ENCODE results near the gene SHKBP1.

Gene SHKBP1

DNA sequence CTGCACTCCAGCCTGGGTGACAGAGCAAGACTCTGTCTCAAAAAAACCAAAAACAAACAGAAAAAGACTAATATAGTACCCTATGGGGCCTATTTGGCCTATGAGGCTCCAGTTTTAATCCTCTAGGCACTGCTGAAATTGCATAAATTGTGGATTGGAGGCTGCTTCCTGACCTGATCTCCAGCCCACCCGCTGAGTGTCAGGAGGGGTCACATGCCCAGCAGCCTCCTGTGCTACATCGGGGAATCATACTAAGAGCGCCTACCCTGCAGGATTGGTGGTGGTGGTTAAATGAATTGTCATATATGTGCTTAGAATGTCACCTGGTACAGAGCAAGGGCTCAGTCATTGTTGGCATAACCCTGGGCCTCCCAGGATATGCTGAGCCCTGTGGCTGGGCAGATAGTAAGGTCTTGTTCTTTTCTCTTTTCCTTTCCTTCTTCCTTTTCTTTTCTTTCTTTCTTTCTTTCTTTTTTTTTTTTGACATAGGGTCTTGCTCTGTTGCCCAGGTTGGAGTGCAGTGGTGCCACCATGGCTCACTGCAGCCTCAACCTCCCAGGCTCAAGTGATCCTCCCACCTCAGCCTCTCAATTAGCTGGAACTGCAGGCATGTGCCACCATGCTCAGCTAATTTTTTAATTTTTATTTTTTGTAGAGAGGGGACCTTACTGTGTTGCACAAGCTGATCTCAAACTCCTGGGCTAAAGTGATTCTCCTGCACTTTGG, 55.8 kb downstream of the SHKBP1 start (continued):
- TF ChIP-seq, protein P1, sequence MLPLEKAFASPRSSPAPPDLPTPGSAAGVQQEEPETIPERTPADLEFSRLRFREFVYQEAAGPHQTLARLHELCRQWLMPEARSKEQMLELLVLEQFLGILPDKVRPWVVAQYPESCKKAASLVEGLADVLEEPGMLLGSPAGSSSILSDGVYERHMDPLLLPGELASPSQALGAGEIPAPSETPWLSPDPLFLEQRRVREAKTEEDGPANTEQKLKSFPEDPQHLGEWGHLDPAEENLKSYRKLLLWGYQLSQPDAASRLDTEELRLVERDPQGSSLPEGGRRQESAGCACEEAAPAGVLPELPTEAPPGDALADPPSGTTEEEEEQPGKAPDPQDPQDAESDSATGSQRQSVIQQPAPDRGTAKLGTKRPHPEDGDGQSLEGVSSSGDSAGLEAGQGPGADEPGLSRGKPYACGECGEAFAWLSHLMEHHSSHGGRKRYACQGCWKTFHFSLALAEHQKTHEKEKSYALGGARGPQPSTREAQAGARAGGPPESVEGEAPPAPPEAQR (tag by site-specific recombination; IDR thresholded peaks at IDR 0.05): no peak
- TF ChIP-seq ZNF548 (tag by site-specific recombination; IDR thresholded peaks at IDR 0.05): no peak
- peak; percentile 47 for TF ChIP-seq ZNF366 (tag by site-specific recombination; conservative IDR thresholded peaks at IDR 0.05)

DNA sequence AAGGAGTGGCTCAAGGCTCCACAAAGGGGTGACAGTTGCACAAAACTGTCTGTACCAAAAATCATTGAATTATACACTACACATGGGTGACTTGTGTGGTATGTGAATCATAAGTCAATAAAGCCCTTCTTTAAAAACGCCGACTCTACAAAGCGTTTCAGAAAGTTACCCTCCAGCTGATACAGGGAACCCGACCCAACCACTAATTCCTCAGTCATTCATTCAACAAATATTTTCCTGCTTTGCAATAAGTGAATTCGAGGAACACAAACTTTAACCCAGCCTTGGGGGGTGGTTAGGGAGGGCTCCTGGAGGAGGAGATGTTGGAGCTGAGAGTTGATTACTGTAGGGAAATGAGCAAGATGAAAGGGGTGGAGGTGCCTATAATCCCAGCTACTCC, 56.5 kb downstream of the SHKBP1 start:
- H3K4me1 ChIP-seq (ENCODE audit: control insufficient read depth, insufficient read depth, low read length): no peaks in the 10 kb centered on the region
- no peaks in the 10 kb centered on the region; the same call in none of the 2 replicates for H3K9me3 ChIP-seq (ENCODE audit: control insufficient read depth, insufficient read depth, low read depth, low read length)
- H3K27ac ChIP-seq (ENCODE audit: extremely low read depth, low read depth, low read length): no peak overlapping the region
- CTCF ChIA-PET: interaction anchor here (0.6 to 11.7 kb wide), 24 partner anchors 11 to 672 kb away, joined by 3 to 470 read pairs (median 22); partner anchors contain the start of genes BLVRB, LTBP4 and RAB4B
- H3K36me3 ChIP-seq (ENCODE audit: control insufficient read depth in 2 of 2, insufficient read depth in 1 of 2, low read length in 2 of 2): no peaks in the 10 kb centered on the region; a peak in 1 of 3 replicates
- no peak overlapping the region for H3K4me3 ChIP-seq (ENCODE audit: low read depth, low read length)
- peak; percentile 10; the same call in 1 of the 2 replicates for TF ChIP-seq GLIS1 (tag by site-specific recombination; IDR thresholded peaks at IDR 0.05)
- TF ChIP-seq ZNF830 (tag by site-specific recombination; IDR thresholded peaks at IDR 0.05; ENCODE audit: low read depth): no peak
- TF ChIP-seq, protein P2, sequence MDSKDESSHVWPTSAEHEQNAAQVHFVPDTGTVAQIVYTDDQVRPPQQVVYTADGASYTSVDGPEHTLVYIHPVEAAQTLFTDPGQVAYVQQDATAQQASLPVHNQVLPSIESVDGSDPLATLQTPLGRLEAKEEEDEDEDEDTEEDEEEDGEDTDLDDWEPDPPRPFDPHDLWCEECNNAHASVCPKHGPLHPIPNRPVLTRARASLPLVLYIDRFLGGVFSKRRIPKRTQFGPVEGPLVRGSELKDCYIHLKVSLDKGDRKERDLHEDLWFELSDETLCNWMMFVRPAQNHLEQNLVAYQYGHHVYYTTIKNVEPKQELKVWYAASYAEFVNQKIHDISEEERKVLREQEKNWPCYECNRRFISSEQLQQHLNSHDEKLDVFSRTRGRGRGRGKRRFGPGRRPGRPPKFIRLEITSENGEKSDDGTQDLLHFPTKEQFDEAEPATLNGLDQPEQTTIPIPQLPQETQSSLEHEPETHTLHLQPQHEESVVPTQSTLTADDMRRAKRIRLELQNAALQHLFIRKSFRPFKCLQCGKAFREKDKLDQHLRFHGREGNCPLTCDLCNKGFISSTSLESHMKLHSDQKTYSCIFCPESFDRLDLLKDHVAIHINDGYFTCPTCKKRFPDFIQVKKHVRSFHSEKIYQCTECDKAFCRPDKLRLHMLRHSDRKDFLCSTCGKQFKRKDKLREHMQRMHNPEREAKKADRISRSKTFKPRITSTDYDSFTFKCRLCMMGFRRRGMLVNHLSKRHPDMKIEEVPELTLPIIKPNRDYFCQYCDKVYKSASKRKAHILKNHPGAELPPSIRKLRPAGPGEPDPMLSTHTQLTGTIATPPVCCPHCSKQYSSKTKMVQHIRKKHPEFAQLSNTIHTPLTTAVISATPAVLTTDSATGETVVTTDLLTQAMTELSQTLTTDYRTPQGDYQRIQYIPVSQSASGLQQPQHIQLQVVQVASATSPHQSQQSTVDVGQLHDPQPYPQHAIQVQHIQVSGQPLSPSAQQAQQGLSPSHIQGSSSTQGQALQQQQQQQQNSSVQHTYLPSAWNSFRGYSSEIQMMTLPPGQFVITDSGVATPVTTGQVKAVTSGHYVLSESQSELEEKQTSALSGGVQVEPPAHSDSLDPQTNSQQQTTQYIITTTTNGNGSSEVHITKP (tag by site-specific recombination; IDR thresholded peaks at IDR 0.05): 0 out of 2 replicates have a peak, but pooled peaks have one; percentile 8
- POLR2A ChIA-PET: interaction anchor here (2.7 kb wide), 1 partner anchor 30 kb away, joined by 15 read pairs; no protein-coding TSS in a partner anchor

DNA sequence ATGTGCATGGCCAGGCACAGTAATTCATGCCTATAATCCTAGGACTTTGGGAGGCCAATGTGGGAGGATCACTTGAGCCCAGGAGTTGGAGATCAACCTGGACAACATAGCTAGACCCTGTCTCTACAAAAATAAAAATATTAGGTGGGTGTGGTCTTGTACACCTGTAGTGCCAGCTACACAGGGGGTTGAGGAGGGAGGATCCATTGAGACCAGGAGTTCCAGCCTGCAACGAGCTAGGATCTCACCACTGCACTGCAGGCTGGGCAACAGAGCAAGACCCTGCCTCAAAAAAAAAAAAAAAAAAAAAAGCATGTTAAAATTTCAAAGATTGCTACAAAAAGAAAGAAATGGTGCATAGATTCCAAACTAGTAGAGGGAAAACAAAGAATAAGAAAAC, 61.7 kb downstream of the SHKBP1 start:
- POLR2A ChIA-PET: interaction anchor here (0.7 to 1.8 kb wide), 5 partner anchors 14 to 298 kb away, joined by 3 to 6 read pairs (median 5); no protein-coding TSS in a partner anchor

DNA sequence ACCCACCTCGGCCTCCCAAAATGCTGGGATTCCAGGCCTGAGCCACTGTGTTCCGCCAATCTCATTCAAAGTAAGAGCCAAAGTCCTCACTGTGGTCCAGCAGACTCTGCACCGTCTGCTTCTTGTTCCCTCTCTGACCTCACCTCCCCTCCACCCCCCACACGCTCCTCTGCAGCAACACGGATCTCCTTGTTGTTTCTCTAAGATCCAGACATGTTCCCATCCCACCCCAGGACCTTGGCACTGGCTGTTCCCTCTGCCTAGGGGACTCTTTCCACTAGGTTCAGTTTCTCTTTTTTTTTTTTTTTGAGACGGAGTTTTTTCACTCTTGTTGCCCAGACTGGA, 62.9 kb downstream of the SHKBP1 start:
- POLR2A ChIA-PET: interaction anchor here (1.8 kb wide), 1 partner anchor 35 kb away, joined by 5 read pairs; no protein-coding TSS in a partner anchor
- peak overlapping the region; percentile 37; the same call in 1 of the 2 replicates for H3K27ac ChIP-seq (ENCODE audit: extremely low read depth, low read depth, low read length)
- H3K9me3 ChIP-seq (ENCODE audit: control insufficient read depth, insufficient read depth, low read depth, low read length): peaks cover 4% of the 10 kb centered on the region
- H3K4me3 ChIP-seq (ENCODE audit: low read depth, low read length): no peak overlapping the region
- H3K4me1 ChIP-seq (ENCODE audit: control insufficient read depth, insufficient read depth, low read length): peaks cover 4% of the 10 kb centered on the region
- H3K36me3 ChIP-seq (ENCODE audit: control insufficient read depth in 2 of 2, insufficient read depth in 1 of 2, low read length in 2 of 2): no peaks in the 10 kb centered on the region; a peak in 1 of 3 replicates
- CTCF ChIA-PET: interaction anchor here (0.7 to 11.7 kb wide), 4 partner anchors 38 to 705 kb away, joined by 3 to 470 read pairs (median 4); partner anchors contain the start of gene LTBP4
- TF ChIP-seq ZNF623 (tag by site-specific recombination; IDR thresholded peaks at IDR 0.05) (peak; percentile 96), ZNF266 (tag by site-specific recombination; IDR thresholded peaks at IDR 0.05; ENCODE audit: low read depth) (0 out of 2 replicates have a peak, but pooled peaks have one; percentile 0), ZNF521 (tag by site-specific recombination; IDR thresholded peaks at IDR 0.05) (no peak)
- TF ChIP-seq, protein P3, sequence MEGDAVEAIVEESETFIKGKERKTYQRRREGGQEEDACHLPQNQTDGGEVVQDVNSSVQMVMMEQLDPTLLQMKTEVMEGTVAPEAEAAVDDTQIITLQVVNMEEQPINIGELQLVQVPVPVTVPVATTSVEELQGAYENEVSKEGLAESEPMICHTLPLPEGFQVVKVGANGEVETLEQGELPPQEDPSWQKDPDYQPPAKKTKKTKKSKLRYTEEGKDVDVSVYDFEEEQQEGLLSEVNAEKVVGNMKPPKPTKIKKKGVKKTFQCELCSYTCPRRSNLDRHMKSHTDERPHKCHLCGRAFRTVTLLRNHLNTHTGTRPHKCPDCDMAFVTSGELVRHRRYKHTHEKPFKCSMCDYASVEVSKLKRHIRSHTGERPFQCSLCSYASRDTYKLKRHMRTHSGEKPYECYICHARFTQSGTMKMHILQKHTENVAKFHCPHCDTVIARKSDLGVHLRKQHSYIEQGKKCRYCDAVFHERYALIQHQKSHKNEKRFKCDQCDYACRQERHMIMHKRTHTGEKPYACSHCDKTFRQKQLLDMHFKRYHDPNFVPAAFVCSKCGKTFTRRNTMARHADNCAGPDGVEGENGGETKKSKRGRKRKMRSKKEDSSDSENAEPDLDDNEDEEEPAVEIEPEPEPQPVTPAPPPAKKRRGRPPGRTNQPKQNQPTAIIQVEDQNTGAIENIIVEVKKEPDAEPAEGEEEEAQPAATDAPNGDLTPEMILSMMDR (tag by site-specific recombination; IDR thresholded peaks at IDR 0.05): no peak

More for the DNA sequence above, 61.7 kb downstream of the SHKBP1 start:
- H3K4me3 ChIP-seq (ENCODE audit: low read depth, low read length): no peak overlapping the region
- peaks cover 4% of the 10 kb centered on the region for H3K9me3 ChIP-seq (ENCODE audit: control insufficient read depth, insufficient read depth, low read depth, low read length)
- no peaks in the 10 kb centered on the region; a peak in 1 of 3 replicates for H3K36me3 ChIP-seq (ENCODE audit: control insufficient read depth in 2 of 2, insufficient read depth in 1 of 2, low read length in 2 of 2)
- peaks cover 4% of the 10 kb centered on the region for H3K4me1 ChIP-seq (ENCODE audit: control insufficient read depth, insufficient read depth, low read length)
- CTCF ChIA-PET: interaction anchor here (0.6 to 11.7 kb wide), 15 partner anchors 6 to 668 kb away, joined by 3 to 470 read pairs (median 5); partner anchors contain the start of gene LTBP4
- no peak overlapping the region for H3K27ac ChIP-seq (ENCODE audit: extremely low read depth, low read depth, low read length)
- peak; percentile 99 for TF ChIP-seq ZNF121 (tag by site-specific recombination; IDR thresholded peaks at IDR 0.05)
- TF ChIP-seq, protein P4, sequence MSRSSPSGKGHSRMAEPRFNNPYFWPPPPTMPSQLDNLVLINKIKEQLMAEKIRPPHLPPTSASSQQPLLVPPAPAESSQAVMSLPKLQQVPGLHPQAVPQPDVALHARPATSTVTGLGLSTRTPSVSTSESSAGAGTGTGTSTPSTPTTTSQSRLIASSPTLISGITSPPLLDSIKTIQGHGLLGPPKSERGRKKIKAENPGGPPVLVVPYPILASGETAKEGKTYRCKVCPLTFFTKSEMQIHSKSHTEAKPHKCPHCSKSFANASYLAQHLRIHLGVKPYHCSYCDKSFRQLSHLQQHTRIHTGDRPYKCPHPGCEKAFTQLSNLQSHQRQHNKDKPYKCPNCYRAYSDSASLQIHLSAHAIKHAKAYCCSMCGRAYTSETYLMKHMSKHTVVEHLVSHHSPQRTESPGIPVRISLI (tag by site-specific recombination; IDR thresholded peaks at IDR 0.05): no peak
